CD8-positive, alpha-beta memory T cell (primary cell): ENCODE results near the gene H2AZ1. TPM values are rescaled to one million over a fixed set of nuclear protein-coding genes. Genes with fewer than 3 reads are reported as not detected.
"Not testable (repeated sequence)": the region's sequence is repeated elsewhere in the genome, so short reads cannot be mapped to it uniquely, and the experiment has no call there.

ENCODE experiments used
- CTCF ChIA-PET: fragments of 350-600 bp; sonication (Branson Sonifier 250); formaldehyde crosslinking; loops from one replicate; lab custom pipeline; 2021; ENCODE audit warnings: antibody characterized with exemption; lab: Charles Lee
- POLR2A ChIA-PET: fragments of 350-600 bp; sonication (Branson Sonifier 250); formaldehyde crosslinking; loops from one replicate; lab custom pipeline; 2021; ENCODE audit warnings: antibody characterized with exemption; lab: Charles Lee
- DNase-seq, 5 donors: peaks; one replicate each; pipeline versions ENCODE4 v3.0.0 to v3.0.0-alpha.2; 2020 to 2022; ENCODE audit warnings: mixed read lengths in 1 of 5
- H3K27ac ChIP-seq: one replicate; pipeline ENCODE4 v1.7.0; 2013; ENCODE audit warnings: low read depth, mild to moderate bottlenecking, low read length, moderate library complexity
- H3K27me3 ChIP-seq: 2 replicates; pipeline ENCODE4 v1.7.0; 2013; ENCODE audit warnings: low read length, mild to moderate bottlenecking; ENCODE audit not compliant: insufficient read depth, poor library complexity, severe bottlenecking
- H3K36me3 ChIP-seq: 2 replicates; pipeline ENCODE4 v1.7.0; 2013; ENCODE audit warnings: mild to moderate bottlenecking, low read length, moderate library complexity; ENCODE audit not compliant: insufficient read depth
- H3K4me1 ChIP-seq: 2 replicates; pipeline ENCODE4 v1.7.0; 2013; ENCODE audit warnings: mild to moderate bottlenecking, low read length, moderate library complexity; ENCODE audit not compliant: insufficient read depth
- H3K4me3 ChIP-seq: 2 replicates; pipeline ENCODE4 v1.7.0; 2013; ENCODE audit warnings: mild to moderate bottlenecking, low read length
- H3K9me3 ChIP-seq: 2 replicates; pipeline ENCODE4 v1.7.0; 2013; ENCODE audit warnings: mild to moderate bottlenecking, low read length
- H3K27ac Mint-ChIP-seq, 8 donors: one replicate each; pipeline ENCODE4 v1.8.0; 2020 to 2021; ENCODE audit warnings: mixed read lengths in 8 of 8, mild to moderate bottlenecking in 6 of 8, inconsistent platforms in 3 of 8, moderate library complexity in 3 of 8
- H3K27me3 Mint-ChIP-seq, 2 donors: one replicate each; pipeline ENCODE4 v1.8.0; 2020 to 2021; ENCODE audit warnings: mixed read lengths in 2 of 2, mild to moderate bottlenecking in 1 of 2, moderate library complexity in 1 of 2
- H3K36me3 Mint-ChIP-seq, 3 donors: one replicate each; pipeline ENCODE4 v1.8.0; 2020 to 2021; ENCODE audit warnings: mixed read lengths in 3 of 3, inconsistent platforms in 1 of 3, mild to moderate bottlenecking in 1 of 3
- H3K4me1 Mint-ChIP-seq, 3 donors: one replicate each; pipeline ENCODE4 v1.8.0; 2020 to 2021; ENCODE audit warnings: mixed read lengths in 3 of 3, inconsistent platforms in 1 of 3, mild to moderate bottlenecking in 1 of 3
- H3K4me3 Mint-ChIP-seq, 7 donors: one replicate each; pipeline ENCODE4 v1.8.0; 2020 to 2021; ENCODE audit warnings: mixed read lengths in 7 of 7, mild to moderate bottlenecking in 6 of 7, moderate library complexity in 4 of 7, inconsistent platforms in 2 of 7
- H3K9me3 Mint-ChIP-seq, 5 donors: one replicate each; pipeline ENCODE4 v1.8.0; 2020 to 2022; ENCODE audit warnings: mixed read lengths in 5 of 5, mild to moderate bottlenecking in 3 of 5, moderate library complexity in 2 of 5, inconsistent platforms in 1 of 5
- polyA plus RNA-seq: library from polyadenylated mRNA; unstranded; fragments of 300-500 nt; fragmentation: Illumina TruSeq; gene quantifications from one replicate; pipeline ENCODE4 v1.2.3, GENCODE V29; 2021
- total RNA-seq, 2 experiments: library from RNA; stranded (reverse); gene quantifications; one replicate each; pipeline ENCODE4 v1.2.3, GENCODE V29; 2021

Gene H2AZ1
- total and polyA plus RNA-seq, 3 experiments from 2014 or later, result 372 to 515 (median 494) TPM

DNA sequence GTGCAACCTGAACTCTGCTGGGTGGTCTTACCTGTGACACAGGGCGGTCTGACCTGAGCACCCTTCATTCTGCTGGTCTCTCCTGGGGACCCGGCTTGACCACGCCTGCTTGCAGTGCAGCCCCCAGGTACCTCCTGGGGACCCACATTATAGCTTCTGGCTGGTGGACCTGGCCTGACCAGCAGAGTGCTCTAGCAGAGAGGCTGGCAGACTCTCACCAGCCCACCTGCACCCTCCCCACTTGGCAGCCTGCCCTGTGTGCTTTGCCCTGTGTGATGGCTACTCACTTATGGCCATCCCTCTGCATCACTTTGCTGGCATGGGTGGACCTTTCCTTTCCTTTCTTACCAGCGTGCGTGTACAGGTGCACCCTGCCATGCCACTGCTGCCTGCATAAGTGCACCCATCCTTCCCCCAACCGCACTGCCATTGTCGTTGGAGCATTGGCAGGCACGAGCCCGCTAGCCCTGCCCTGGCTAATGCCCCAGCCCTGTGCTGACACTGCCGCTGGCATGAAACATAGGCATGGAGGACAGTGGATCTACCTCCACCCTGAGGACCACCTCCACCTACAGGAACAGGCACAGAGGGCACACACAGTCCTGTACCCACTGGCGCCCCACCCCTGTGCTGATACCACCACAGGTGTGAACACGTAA lies 21.5 kb upstream of the H2AZ1 start:
- H3K36me3 Mint-ChIP-seq, result peaks cover 0 to 3% (median 0%) of the 10 kb centered on the region in 3 donors
- no peak overlapping the region for H3K27ac Mint-ChIP-seq
- peaks cover 3 to 7% of the 10 kb centered on the region in 2 donors for H3K27me3 Mint-ChIP-seq
- H3K4me1 ChIP-seq, result no peaks in the 10 kb centered on the region
- no peak overlapping the region for H3K4me3 Mint-ChIP-seq
- H3K4me3 ChIP-seq, result no peak overlapping the region
- H3K9me3 ChIP-seq, result no peaks in the 10 kb centered on the region
- no peaks in the 10 kb centered on the region for H3K27me3 ChIP-seq
- ChIA-PET POLR2A (no interaction called here), CTCF (no interaction called here)
- no peaks in the 10 kb centered on the region for H3K36me3 ChIP-seq
- no peak for DNase-seq
- peaks cover 0 to 3% (median 0%) of the 10 kb centered on the region in 5 donors for H3K9me3 Mint-ChIP-seq
- H3K27ac ChIP-seq, result no peak overlapping the region
- H3K4me1 Mint-ChIP-seq, result peaks cover 0 to 3% (median under 1%) of the 10 kb centered on the region in 3 donors

GRCh38 chr4:99968330-99968729 lies 18.3 kb upstream of the H2AZ1 start:
- H3K36me3 Mint-ChIP-seq, result peaks cover 0 to 3% (median 0%) of the 10 kb centered on the region in 3 donors
- H3K9me3 Mint-ChIP-seq, result no peaks in the 10 kb centered on the region
- H3K9me3 ChIP-seq, result no peaks in the 10 kb centered on the region
- H3K27ac Mint-ChIP-seq, result peak overlapping the region in 1 of 8 donors; percentile 35
- H3K27ac ChIP-seq, result no peak overlapping the region
- no peak overlapping the region for H3K4me3 ChIP-seq
- ChIA-PET POLR2A (no interaction called here), CTCF (no interaction called here)
- H3K4me1 ChIP-seq, result peaks cover 14% of the 10 kb centered on the region
- peaks cover 17 to 28% (median 27%) of the 10 kb centered on the region in 3 donors for H3K4me1 Mint-ChIP-seq
- H3K27me3 ChIP-seq, result no peaks in the 10 kb centered on the region
- no peak overlapping the region for H3K4me3 Mint-ChIP-seq
- H3K36me3 ChIP-seq, result no peaks in the 10 kb centered on the region
- peaks cover 3 to 9% of the 10 kb centered on the region in 2 donors for H3K27me3 Mint-ChIP-seq
- DNase-seq, result no peak

DNA sequence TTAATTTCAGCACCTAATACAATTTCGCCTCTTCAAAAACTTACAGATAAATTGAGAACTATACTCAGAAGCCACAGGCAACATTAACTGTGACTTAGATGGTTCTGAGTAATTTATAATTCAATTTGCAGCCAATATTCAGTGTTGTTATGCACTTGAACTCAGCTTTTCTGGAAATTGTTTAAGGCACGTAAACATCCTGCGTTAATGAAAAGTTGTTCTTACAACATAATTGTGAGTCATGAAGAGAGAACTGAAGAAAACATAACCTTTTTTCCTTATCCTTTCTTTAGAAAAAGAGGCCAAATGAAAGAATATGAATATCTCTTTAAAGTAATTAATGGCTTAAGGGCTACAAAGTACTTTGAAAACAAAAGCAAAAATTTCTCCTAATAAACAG lies 16.6 kb upstream of the H2AZ1 start:
- Histone ChIP-seq H3K9me3 (no peaks in the 10 kb centered on the region), H3K27ac (no peak overlapping the region), H3K36me3 (no peaks in the 10 kb centered on the region), H3K27me3 (no peaks in the 10 kb centered on the region), H3K4me1 (peaks cover 14% of the 10 kb centered on the region), H3K4me3 (no peak overlapping the region)
- DNase-seq, result no peak
- no peak overlapping the region for H3K4me3 Mint-ChIP-seq
- no peaks in the 10 kb centered on the region for H3K9me3 Mint-ChIP-seq
- CTCF ChIA-PET, result no interaction called here
- H3K27ac Mint-ChIP-seq, result no peak overlapping the region
- no peaks in the 10 kb centered on the region for H3K36me3 Mint-ChIP-seq
- H3K4me1 Mint-ChIP-seq, result peaks cover 17 to 28% (median 27%) of the 10 kb centered on the region in 3 donors
- H3K27me3 Mint-ChIP-seq, result peaks cover 0 to 4% of the 10 kb centered on the region in 2 donors
- POLR2A ChIA-PET, result no interaction called here

DNA sequence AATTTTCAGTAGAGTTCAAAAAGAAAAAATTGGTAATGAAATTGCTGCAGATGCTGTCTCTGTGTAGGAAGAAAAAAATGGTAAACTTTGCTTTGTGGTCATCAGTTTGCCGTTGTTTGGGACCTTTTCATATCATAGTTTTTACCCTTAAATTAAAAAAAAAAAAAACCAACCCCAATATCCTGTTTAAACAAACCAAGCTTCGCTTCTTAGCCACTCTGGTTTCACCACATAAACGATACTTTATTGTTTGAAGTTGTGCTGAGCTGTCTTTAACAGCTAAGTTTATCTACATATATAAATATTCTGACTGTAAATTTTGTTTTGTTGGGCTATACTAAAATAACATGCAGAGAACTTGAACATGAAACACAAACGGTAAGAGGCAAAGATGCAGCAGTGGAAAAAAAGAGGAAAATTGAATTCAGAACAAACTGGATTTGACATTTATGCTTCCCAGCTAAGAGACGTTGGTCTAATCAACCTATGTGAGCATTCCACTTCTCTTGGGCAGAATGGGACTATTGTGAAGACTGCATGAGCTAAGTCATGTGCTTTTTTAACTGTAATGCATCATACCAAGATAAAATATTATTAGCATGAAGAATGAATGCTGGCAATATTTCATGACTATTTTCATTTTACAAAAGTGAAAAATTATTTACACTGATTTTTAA lies 15.7 kb upstream of the H2AZ1 start:
- peak overlapping the region in 6 of 7 donors; percentile 6 to 72 (median 45) for H3K4me3 Mint-ChIP-seq
- no peak overlapping the region for H3K4me3 ChIP-seq

GRCh38 chr4:99965173-99965572 lies 15.1 kb upstream of the H2AZ1 start:
- no peaks in the 10 kb centered on the region for H3K9me3 ChIP-seq
- no peak overlapping the region for H3K4me3 ChIP-seq
- Mint-ChIP-seq H3K36me3 (no peaks in the 10 kb centered on the region), H3K27me3 (peaks cover 0 to 4% of the 10 kb centered on the region in 2 donors), H3K9me3 (no peaks in the 10 kb centered on the region), H3K4me1 (peaks cover 17 to 28% (median 27%) of the 10 kb centered on the region in 3 donors), H3K4me3 (peak overlapping the region in 4 of 7 donors; percentile 15 to 42 (median 39)), H3K27ac (peak overlapping the region in 3 of 8 donors; percentile 18 to 43 (median 30))
- peaks cover 14% of the 10 kb centered on the region for H3K4me1 ChIP-seq
- no peaks in the 10 kb centered on the region for H3K36me3 ChIP-seq
- CTCF ChIA-PET, result no interaction called here
- H3K27me3 ChIP-seq, result no peaks in the 10 kb centered on the region
- POLR2A ChIA-PET, result interaction anchor here (1.0 to 1.1 kb wide), 3 partner anchors 13 to 16 kb away, joined by 3 to 8 read pairs (median 5); partner anchors contain the start of gene H2AZ1
- DNase-seq, result no peak
- no peak overlapping the region for H3K27ac ChIP-seq

More for the DNA sequence above, 15.7 kb upstream of the H2AZ1 start:
- CTCF ChIA-PET, result interaction anchor here (0.8 kb wide), 1 partner anchor 17 kb away, joined by 3 read pairs; no protein-coding TSS in a partner anchor
- peak in 2 of 5 donors; percentile 44 to 51 for DNase-seq
- Histone ChIP-seq H3K27ac (no peak overlapping the region), H3K27me3 (no peaks in the 10 kb centered on the region), H3K36me3 (no peaks in the 10 kb centered on the region), H3K4me1 (peaks cover 14% of the 10 kb centered on the region), H3K9me3 (no peaks in the 10 kb centered on the region)
- H3K4me1 Mint-ChIP-seq, result peaks cover 17 to 28% (median 27%) of the 10 kb centered on the region in 3 donors
- H3K27ac Mint-ChIP-seq, result peak overlapping the region in 3 of 8 donors; percentile 18 to 39 (median 19)
- POLR2A ChIA-PET, result interaction anchor here (0.6 to 1.1 kb wide), 6 partner anchors 14 to 1822 kb away, joined by 3 to 8 read pairs (median 4); partner anchors contain the start of genes DNAJB14 and H2AZ1
- no peaks in the 10 kb centered on the region for H3K9me3 Mint-ChIP-seq
- peaks cover 0 to 4% of the 10 kb centered on the region in 2 donors for H3K27me3 Mint-ChIP-seq
- no peaks in the 10 kb centered on the region for H3K36me3 Mint-ChIP-seq

GRCh38 chr4:99961711-99962110 lies 11.6 kb upstream of the H2AZ1 start:
- H3K36me3 Mint-ChIP-seq, result peaks cover 2 to 10% (median 5%) of the 10 kb centered on the region in 3 donors
- no peak overlapping the region for H3K27ac Mint-ChIP-seq
- Histone ChIP-seq H3K36me3 (no peaks in the 10 kb centered on the region), H3K9me3 (no peaks in the 10 kb centered on the region), H3K27ac (no peak overlapping the region), H3K4me3 (no peak overlapping the region), H3K27me3 (no peaks in the 10 kb centered on the region), H3K4me1 (peaks cover 14% of the 10 kb centered on the region)
- H3K9me3 Mint-ChIP-seq, result peaks cover 0 to 2% (median 0%) of the 10 kb centered on the region in 5 donors
- H3K4me1 Mint-ChIP-seq, result peaks cover 17 to 27% (median 27%) of the 10 kb centered on the region in 3 donors
- DNase-seq, result no peak
- ChIA-PET CTCF (interaction anchor here (1.4 to 2.9 kb wide), 2 partner anchors 10 to 36 kb away, joined by 4 to 7 read pairs; no protein-coding TSS in a partner anchor), POLR2A (no interaction called here)
- H3K27me3 Mint-ChIP-seq, result peaks cover 0 to 3% of the 10 kb centered on the region in 2 donors
- no peak overlapping the region for H3K4me3 Mint-ChIP-seq

DNA sequence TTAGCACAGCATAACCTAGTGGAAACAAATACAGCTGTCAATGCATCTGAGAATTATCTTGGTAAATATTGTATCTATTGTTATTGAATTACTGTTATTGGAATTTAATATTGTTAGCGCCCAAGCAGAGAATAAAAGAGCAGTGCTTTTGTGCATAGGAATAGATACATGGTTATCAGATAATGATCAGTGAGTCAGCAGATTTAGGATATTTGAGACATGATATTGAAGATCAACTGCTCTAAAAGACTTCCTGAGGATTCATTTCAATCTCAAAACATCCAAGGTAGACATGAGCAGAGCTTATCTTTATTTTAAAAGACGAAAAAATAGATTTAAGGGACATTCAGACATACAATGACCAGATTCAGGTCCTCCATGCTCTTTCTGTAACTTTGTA lies 10.6 kb upstream of the H2AZ1 start:
- Mint-ChIP-seq H3K27ac (no peak overlapping the region), H3K9me3 (peaks cover 0 to 2% (median 0%) of the 10 kb centered on the region in 5 donors), H3K27me3 (peaks cover 0 to 3% of the 10 kb centered on the region in 2 donors), H3K36me3 (peaks cover 4 to 16% (median 5%) of the 10 kb centered on the region in 3 donors), H3K4me3 (no peak overlapping the region), H3K4me1 (peaks cover 10 to 17% (median 16%) of the 10 kb centered on the region in 3 donors)
- H3K4me3 ChIP-seq, result no peak overlapping the region
- no peak for DNase-seq
- no peak overlapping the region for H3K27ac ChIP-seq
- peaks cover 10% of the 10 kb centered on the region for H3K4me1 ChIP-seq
- no peaks in the 10 kb centered on the region for H3K9me3 ChIP-seq
- ChIA-PET CTCF (interaction anchor here (2.9 kb wide), 1 partner anchor 9 kb away, joined by 7 read pairs; no protein-coding TSS in a partner anchor), POLR2A (no interaction called here)
- no peaks in the 10 kb centered on the region for H3K36me3 ChIP-seq
- no peaks in the 10 kb centered on the region for H3K27me3 ChIP-seq

DNA sequence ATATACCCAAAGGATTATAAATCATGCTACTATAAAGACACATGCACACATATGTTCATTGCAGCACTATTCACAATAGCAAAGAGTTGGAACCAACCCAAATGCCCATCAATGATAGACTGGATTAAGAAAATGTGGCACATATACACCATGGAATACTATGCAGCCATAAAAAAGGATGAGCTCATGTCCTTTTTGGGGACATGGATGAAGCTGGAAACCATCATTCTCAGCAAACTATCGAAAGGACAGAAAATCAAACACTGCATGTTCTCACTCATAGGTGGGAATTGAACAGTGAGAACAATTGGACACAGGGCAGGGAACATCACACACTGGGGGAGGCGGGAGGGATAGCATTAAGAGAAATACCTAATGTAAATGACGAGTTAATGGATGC lies 8.1 kb upstream of the H2AZ1 start:
- H3K27me3 Mint-ChIP-seq, H3K4me3 Mint-ChIP-seq, H3K4me3 ChIP-seq, H3K27ac ChIP-seq, H3K36me3 ChIP-seq, H3K9me3 Mint-ChIP-seq, POLR2A ChIA-PET, H3K9me3 ChIP-seq, H3K27me3 ChIP-seq, DNase-seq, H3K4me1 ChIP-seq, H3K4me1 Mint-ChIP-seq, CTCF ChIA-PET, H3K27ac Mint-ChIP-seq: not testable (repeated sequence)
- H3K36me3 Mint-ChIP-seq, result peaks cover 4 to 16% (median 5%) of the 10 kb centered on the region in 3 donors
